AG08396 (cell line): Measurements from ENCODE around the gene PEAK3.

Source experiments
- DNase-seq: peaks from one replicate; pipeline ENCODE4 v3.0.0; 2012; ENCODE audit warnings: low spot score, mixed read lengths

Gene PEAK3

GRCh38 chr19:2282062-2282861 lies at the start of gene PEAK3:
TSS of gene PEAK3 (minus strand) at chr19:2282175. CDS start at chr19:2280931, 1,244 bp downstream.
- no peak for DNase-seq

GRCh38 chr19:2330632-2331284 lies 48.8 kb upstream of the PEAK3 start:
- DNase-seq = no peak

GRCh38 chr19:2330255-2330631 lies 48.3 kb upstream of the PEAK3 start:
- DNase-seq = no peak

- peak; percentile 45 for DNase-seq
These were observed 47.5 kb upstream of the PEAK3 start for GRCh38 chr19:2329501-2329916.

- peak; percentile 40 for DNase-seq
These were observed 47.1 kb upstream of the PEAK3 start for GRCh38 chr19:2329149-2329478.

GRCh38 chr19:2328401-2329148 lies 46.6 kb upstream of the PEAK3 start, which contains the start of the genes LSM7 and SPPL2B:
TSS of gene LSM7 (minus strand) at chr19:2328586. CDS start at chr19:2328566, 20 bp downstream.
TSS of gene SPPL2B (plus strand) at chr19:2328684. CDS start at chr19:2328710, 26 bp downstream.
- DNase-seq = peak; percentile 100

- DNase-seq = peak; percentile 83
These were observed 45.9 kb upstream of the PEAK3 start for GRCh38 chr19:2327773-2328400.

- DNase-seq = no peak
These were observed 44.9 kb upstream of the PEAK3 start for GRCh38 chr19:2326699-2327360.

GRCh38 chr19:2325281-2326046 lies 43.5 kb upstream of the PEAK3 start:
- no peak for DNase-seq

GRCh38 chr19:2324220-2324948 lies 42.4 kb upstream of the PEAK3 start:
- no peak for DNase-seq

GRCh38 chr19:2323707-2324106 lies 41.7 kb upstream of the PEAK3 start:
- no peak for DNase-seq

GRCh38 chr19:2321565-2322283 lies 39.7 kb upstream of the PEAK3 start:
- no peak for DNase-seq

- DNase-seq = no peak
These were observed 39.0 kb upstream of the PEAK3 start for GRCh38 chr19:2320939-2321338.

GRCh38 chr19:2320049-2320448 lies 38.1 kb upstream of the PEAK3 start:
- DNase-seq = no peak

- no peak for DNase-seq
These were observed 37.6 kb upstream of the PEAK3 start for GRCh38 chr19:2319551-2319950.

- no peak for DNase-seq
These were observed 36.9 kb upstream of the PEAK3 start for GRCh38 chr19:2318923-2319322.

GRCh38 chr19:2317756-2318155 lies 35.8 kb upstream of the PEAK3 start:
- no peak for DNase-seq

GRCh38 chr19:2317300-2317699 lies 35.3 kb upstream of the PEAK3 start:
- no peak for DNase-seq

GRCh38 chr19:2315818-2316353 lies 33.9 kb upstream of the PEAK3 start:
- peak; percentile 87 for DNase-seq
